SH-SY5Y (cell line): ENCODE measurements around the gene FAM161A.
A peak's percentile ranks its signal among the peaks of the same experiment; 100 is the strongest.

Experiments used
- GATA2 ChIP-seq: IDR thresholded peaks from 2 replicates; pipeline ENCODE4 v1.6.1; 2011; ENCODE audit warnings: mild to moderate bottlenecking, low read depth, low read length
- GATA3 ChIP-seq: IDR thresholded peaks from 2 replicates; pipeline ENCODE4 v1.6.1; 2011; ENCODE audit warnings: low read depth, mild to moderate bottlenecking, low read length, moderate library complexity

The FAM161A gene

DNA sequence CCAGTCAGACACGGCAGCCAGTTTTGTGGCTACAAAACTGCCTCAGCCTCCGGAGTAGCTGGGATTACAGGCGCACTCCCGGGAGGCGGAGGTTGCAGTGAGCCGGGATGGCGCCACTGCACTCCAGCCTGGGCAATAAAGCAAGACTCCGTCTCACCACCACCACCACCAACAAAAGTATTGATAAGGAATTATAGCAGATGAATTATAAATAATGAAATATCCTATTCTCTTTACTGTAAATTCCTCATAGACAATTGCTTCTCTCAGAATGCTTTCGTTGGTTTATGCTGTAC lies 1.4 kb upstream of the FAM161A start:
- TF ChIP-seq GATA3 (no peak), GATA2 (no peak)

DNA sequence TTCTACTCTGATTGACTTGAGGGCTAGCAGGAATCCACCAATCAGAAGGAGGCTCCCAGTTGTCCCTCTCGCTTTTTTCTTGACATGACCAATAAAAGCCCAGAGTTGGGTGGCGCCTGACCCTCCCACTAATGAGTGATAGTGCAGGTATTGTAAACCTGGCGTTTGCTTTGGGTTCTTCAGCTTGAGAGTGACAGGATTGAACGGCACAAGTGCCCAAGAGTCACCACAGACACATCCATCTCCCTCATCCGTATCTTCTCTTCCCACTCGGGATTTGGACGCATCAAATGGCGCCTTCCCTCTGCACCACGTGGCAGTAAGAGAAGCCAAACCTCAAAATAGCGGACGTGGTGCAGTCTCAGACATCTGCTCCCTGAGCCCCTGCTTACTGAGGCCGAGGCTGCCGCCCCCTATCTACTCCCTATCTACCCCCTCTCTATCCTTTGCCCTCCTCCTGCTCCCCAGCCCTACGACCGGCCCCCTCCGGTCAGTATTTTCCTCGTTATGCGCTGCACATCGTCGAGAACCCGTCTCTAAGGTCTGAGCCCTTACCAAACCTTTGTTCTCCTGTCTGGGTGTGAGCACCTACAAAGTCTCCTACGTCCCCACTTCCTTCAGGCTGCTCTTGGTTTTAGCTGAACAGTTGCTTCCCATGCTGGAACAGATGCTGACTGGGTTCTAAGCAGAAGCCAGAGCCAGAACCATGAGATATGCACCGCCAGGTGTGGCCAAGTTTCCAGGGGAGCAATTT lies 881 bp upstream of the FAM161A start:
- TF ChIP-seq GATA2: no peak
- no peak for TF ChIP-seq GATA3

DNA sequence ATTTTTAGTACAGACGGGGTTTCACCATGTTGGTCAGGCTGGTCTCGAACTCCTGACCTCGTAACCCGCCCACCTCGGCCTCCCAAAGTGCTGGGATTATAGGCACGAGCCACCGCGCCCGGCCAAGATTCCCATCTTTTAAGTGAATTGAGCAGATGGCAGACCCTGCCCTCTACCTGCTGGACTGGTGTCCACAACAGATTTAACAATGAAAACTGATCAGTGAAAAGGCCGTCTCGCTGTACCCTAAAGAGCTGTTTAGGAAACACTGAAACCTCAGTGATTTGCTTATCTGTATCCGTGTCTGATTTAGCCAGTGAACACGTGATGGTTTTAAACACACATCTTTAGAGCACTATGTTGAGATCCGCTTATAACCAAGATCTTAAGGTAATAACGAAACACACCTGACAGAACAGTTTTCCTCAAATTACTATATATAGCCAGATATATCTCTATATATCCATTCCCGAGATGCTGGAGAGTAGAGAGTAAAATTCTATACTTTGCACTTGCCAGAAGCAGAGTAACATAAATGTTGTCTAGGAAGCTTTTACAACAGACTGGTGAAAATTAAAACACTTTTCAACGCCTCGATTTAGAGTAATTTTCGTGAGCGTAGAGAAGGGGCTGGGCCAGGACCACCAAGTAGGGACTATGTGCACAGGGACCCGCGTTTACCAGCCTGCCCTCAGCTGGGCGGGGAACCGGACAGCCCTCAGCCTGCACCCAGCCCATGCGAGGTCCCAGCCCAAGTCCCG lies 594 bp downstream of the FAM161A start:
- 0 out of 2 replicates have a peak, but pooled peaks have one; percentile 13 for TF ChIP-seq GATA3
- peak; percentile 46 for TF ChIP-seq GATA2

DNA sequence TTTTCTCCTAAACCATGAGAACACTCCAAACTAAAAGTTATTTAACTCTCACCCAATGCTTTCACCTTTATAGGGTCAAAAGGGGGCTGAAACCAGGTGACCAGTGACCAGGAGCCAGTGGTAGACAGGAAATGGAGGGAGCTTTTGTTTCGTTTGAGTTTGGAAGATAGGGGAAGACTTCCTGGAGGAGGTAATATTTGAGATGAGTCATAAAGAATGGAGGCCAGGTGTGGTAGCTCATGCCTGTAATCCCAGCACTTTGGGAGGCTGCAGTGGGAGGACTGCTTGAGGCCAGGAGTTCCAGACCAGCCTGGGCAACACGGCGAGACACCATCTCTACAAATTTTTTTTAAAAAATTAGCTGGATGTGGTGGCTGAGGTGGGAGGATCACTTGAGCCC lies 8.5 kb downstream of the FAM161A start:
- TF ChIP-seq GATA3: no peak
- no peak for TF ChIP-seq GATA2

DNA sequence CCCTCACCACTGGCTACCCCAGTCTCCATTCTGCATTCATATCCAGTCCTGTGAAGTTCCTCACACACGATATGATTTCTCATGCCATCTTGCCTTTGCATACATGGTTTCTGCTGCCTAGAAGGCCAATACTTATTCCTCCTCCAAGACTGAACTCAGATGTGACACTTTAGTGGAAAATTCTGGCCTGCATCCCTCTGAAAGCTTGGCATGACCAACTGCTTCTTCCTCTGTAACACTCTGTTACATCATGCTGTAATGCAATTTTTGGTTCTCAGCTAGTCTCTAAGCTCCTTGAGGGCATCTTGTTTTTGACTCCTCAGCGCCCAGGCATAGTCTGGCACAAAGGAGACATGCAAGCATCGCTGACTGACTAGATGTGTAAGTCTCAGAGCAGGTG lies 12.6 kb downstream of the FAM161A start:
- no peak for TF ChIP-seq GATA2
- no peak for TF ChIP-seq GATA3

DNA sequence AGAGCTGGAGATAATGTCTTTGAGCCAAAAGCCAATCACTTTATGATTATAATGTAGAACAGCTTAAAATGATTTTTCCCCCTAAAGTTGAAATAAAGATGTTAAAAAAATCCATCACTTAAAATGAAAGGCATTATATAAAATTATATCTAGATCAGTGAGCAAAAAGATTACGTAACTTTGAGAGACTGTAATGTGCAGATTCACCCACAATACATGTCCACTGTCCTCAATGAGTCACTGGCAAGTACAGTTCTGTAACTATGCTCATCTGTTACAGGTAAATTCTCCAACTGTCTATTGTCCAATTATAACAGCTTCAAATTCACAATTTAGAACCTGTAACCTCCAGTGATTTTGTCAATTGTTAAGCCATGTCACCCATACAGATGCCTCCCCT lies 19.0 kb downstream of the FAM161A start:
- TF ChIP-seq GATA3 (no peak), GATA2 (no peak)

DNA sequence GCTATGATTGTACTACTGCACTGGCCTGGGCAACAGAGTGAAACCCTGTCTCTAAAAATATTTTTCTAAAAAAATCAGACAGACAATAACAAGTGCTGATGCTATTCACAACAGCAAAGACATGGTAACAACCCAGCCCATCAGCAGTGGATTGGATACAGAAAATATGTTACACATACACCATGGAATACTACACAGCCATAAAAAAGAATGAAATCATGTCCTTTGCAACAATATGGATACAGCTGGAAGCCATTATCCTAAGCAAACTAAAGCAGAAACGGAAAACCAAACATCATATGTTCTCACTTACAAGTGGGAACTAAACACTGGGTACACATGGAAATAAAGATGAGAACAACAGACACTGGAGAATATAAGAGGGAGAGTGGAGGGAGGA lies 19.9 kb downstream of the FAM161A start:
- TF ChIP-seq GATA3: no peak
- no peak for TF ChIP-seq GATA2

DNA sequence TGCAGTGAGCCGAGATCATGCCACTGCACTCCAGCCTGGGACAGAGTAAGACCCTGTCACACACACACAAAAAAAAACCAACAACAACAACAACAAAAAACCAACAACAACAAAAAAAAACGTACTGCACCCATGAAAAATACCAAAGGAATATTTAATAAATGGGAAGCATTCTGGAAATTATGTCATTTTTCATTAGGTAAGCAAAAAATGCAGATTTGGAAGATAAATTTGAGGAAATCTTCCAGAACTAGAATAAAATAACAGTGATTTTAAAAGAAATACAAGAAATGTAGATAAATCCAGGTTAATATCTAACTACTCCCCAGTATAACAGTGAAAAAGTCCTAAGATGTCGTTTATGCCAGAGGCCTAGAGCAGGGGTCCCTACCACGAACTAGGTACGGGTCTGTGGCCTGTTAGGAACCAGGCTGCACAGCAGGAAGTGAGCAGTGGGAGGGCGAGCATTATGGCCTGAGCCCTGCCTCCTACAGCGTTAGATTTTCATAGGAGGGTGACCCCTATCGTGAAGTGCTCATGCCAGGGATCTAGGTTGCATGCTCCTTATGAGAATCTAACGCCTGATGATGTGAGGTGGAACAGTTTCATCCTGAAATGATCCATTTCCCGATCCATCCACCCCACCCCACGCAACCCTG lies 21.5 kb downstream of the FAM161A start:
- TF ChIP-seq GATA2 (no peak), GATA3 (no peak)

DNA sequence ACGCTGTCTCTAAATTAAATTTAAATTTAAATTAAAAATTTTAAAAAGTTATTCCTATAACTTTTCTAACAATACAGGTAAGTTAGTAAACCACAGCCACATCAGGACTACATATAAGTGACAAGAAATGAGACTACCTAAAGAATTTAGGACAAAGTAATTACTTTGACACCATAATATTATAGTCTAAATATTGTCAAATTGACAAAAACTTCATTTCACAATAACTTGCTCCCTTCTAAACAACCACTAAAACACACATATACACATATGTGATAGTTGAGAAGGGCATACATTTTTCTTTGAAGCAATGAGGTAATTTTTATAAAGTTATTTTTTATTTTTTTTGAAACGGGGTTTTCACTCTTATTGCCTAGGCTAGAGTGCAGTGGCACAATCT lies 31.6 kb downstream of the FAM161A start:
- TF ChIP-seq GATA2 (no peak), GATA3 (no peak)

DNA sequence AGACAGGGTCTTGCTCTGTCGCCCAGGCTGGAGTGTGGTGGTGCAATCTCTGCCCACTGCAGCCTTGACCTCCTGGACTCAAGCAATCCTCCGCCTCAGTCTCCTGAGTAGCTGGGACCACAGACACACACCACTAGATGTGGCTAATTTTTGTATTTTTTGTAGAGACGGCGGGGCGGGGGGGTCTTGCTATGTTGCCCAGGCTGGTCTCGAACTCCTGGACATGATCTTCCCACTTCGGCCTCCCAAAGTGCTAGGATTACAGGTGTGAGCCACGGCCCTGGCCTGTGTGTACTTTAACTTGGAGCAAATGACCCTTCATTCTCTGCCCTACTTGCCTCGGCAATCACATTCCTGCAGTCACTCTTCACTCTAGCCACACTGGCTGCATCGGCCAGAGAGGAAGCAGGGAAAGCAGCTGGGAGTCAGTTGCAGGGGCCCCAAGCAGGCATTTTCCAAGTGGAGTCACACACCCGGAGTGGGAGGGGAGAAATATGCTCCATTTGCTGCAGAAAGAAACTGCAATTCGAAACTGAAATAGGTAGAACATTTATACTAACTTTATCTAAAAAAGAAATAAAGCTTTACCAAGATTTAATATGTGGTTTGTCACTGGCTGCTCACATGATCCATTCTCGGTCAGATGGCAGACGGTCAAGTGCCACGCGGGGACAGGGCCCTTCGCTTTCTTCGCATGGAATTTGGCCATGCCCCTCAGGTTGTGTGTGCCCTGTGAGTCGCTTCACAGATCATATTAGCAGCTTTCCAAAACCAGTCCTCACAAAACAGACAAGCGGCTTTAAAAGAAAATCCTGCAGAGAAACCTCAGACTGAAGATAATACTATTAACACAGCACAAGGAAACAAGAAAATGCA lies 37.1 kb downstream of the FAM161A start:
- no peak for TF ChIP-seq GATA2
- TF ChIP-seq GATA3: no peak

DNA sequence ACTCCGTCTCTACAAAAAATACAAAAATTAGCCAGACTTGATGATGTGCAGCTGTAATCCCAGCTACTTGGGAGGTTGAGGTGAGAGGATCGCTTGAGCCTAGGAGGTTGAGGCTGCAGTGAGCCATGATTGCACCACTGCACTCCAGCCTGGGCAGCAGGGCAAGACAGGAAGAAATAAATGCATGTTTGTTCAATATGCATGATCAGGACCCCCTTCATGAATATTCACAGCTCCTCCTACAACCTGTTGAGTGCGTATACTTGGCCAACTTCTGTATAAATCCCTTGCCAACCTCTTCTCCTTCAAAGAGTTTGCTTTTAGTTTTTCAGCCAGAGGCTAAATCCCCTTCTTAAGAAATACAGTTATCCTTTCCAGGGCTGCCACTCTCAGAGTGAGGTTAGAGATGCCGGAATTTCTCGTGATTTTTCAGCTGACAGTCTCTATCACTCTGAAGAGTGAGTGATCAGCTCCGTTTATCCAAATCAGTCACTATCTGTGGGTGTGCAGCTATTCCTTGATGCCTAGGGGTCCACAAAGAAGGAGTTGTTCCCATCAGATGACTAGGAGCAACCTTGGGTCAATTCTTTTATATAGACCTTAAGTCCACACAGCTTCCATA lies 39.2 kb downstream of the FAM161A start:
- no peak for TF ChIP-seq GATA2
- TF ChIP-seq GATA3: no peak

DNA sequence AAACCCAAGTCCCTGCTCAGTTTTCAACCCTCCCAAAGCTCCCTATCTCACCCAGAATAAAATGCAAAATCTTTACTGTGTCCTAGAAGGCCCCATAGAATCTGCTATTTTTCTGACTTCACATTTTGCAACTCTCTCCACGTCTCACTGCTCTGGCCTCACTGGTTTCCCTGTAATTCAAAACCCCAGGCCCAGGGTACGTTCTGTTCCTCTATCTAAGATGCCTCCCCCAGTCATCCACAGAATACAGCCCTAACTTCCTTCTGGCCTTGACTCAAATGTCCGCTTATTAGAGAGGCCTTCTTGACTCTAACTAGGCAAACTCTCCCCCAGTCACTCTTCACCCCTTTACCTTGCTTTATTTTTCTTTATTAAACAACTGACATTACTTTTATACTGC lies 42.0 kb downstream of the FAM161A start:
- TF ChIP-seq GATA2: no peak
- TF ChIP-seq GATA3: no peak

DNA sequence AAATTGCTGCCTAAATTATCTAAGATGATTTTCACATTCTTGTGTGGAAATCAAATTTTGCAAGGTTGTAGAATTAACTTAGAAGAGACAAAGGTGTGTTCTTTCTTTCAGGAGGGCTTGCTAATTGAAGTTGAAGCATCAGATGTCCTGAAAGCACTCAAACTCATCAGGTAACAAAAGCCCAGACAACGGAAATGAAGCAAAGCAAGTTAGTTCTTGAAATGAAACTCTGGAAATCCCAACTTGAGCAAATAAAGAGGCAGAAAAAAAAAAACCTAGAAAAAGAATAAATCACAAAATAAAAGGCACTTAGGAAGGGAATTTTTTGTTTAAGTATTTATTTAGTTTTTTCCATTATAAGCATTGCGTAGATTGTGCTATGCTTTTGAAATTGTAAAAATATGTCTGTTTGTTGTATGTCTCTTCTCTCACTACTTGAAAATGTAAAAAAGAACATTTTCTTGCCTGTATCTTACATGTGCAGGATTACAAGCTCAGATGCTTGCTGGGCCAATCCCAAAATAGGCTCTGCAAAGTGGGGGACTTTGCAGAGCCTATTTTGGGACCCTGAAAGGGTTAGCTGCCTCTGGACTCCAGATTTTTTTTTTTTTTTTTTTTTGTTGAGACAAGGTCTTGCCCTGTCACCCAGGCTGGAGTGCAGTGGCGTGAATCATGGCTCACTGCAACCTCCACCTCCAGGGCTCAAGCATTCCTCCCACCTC lies 46.7 kb downstream of the FAM161A start:
- no peak for TF ChIP-seq GATA3
- no peak for TF ChIP-seq GATA2
